ENCODE data around the gene PPT1.
"Not testable (repeated sequence)": the region's sequence is repeated elsewhere in the genome, so short reads cannot be mapped to it uniquely, and the experiment has no call there.

The PPT1 gene

GRCh38 chr1:40092706-40093639 is 4.1 kb downstream of the PPT1 start:
- in situ Hi-C loops (cut with MboI; ENCODE audit: low sequenced_read_pairs): no loop called here

GRCh38 chr1:40092241-40092640 is 4.8 kb downstream of the PPT1 start:
- in situ Hi-C loops (cut with MboI; ENCODE audit: low sequenced_read_pairs): no loop called here

- in situ Hi-C loops (cut with MboI; ENCODE audit: low sequenced_read_pairs): no loop called here
These were observed 6.2 kb downstream of the PPT1 start for GRCh38 chr1:40090652-40091355.

GRCh38 chr1:40084750-40085149 is 12.3 kb downstream of the PPT1 start:
- in situ Hi-C loops (cut with MboI; ENCODE audit: low sequenced_read_pairs): not testable (repeated sequence)

GRCh38 chr1:40081871-40082270 is 15.2 kb downstream of the PPT1 start:
- in situ Hi-C loops (cut with MboI; ENCODE audit: low sequenced_read_pairs): no loop called here

GRCh38 chr1:40079774-40080400 is 17.2 kb downstream of the PPT1 start:
- in situ Hi-C loops (cut with MboI; ENCODE audit: low sequenced_read_pairs): no loop called here

GRCh38 chr1:40078512-40079333 is 18.3 kb downstream of the PPT1 start:
- in situ Hi-C loops (cut with MboI; ENCODE audit: low sequenced_read_pairs): no loop called here

- in situ Hi-C loops (cut with MboI; ENCODE audit: low sequenced_read_pairs): no loop called here
These were observed 20.1 kb downstream of the PPT1 start for GRCh38 chr1:40076895-40077312.

GRCh38 chr1:40075266-40075665 is 21.8 kb downstream of the PPT1 start:
- in situ Hi-C loops (cut with MboI; ENCODE audit: low sequenced_read_pairs): no loop called here

GRCh38 chr1:40073062-40073461 is 24.0 kb downstream of the PPT1 start:
- in situ Hi-C loops (cut with MboI; ENCODE audit: low sequenced_read_pairs): no loop called here

- in situ Hi-C loops (cut with MboI; ENCODE audit: low sequenced_read_pairs): no loop called here
These were observed 24.9 kb downstream of the PPT1 start for GRCh38 chr1:40072142-40072541.

- in situ Hi-C loops (cut with MboI; ENCODE audit: low sequenced_read_pairs): no loop called here
These were observed 29.2 kb downstream of the PPT1 start for GRCh38 chr1:40067851-40068250.

- in situ Hi-C loops (cut with MboI; ENCODE audit: low sequenced_read_pairs): no loop called here
These were observed 30.0 kb downstream of the PPT1 start for GRCh38 chr1:40067023-40067422.

GRCh38 chr1:40064797-40065499 is 32.1 kb downstream of the PPT1 start:
- in situ Hi-C loops (cut with MboI; ENCODE audit: low sequenced_read_pairs): no loop called here

- in situ Hi-C loops (cut with MboI; ENCODE audit: low sequenced_read_pairs): no loop called here
These were observed 36.9 kb downstream of the PPT1 start for GRCh38 chr1:40059960-40060750.

- in situ Hi-C loops (cut with MboI; ENCODE audit: low sequenced_read_pairs): no loop called here
These were observed 37.6 kb downstream of the PPT1 start for GRCh38 chr1:40059338-40059959.

- in situ Hi-C loops (cut with MboI; ENCODE audit: low sequenced_read_pairs): no loop called here
These were observed 38.4 kb downstream of the PPT1 start for GRCh38 chr1:40058453-40059337.

GRCh38 chr1:40058097-40058452 is 39.0 kb downstream of the PPT1 start:
- in situ Hi-C loops (cut with MboI; ENCODE audit: low sequenced_read_pairs): no loop called here
